Measurements from ENCODE around the gene EIF3K. TPM values are rescaled to one million over a fixed set of nuclear protein-coding genes. Genes with fewer than 3 reads are reported as not detected.
A peak's percentile ranks its signal among the peaks of the same experiment; 100 is the strongest.

EIF3K gene
- polyA plus RNA-seq, 2 of the 4 experiments (the other 2 are of a cell fraction): 419 to 937 TPM

DNA sequence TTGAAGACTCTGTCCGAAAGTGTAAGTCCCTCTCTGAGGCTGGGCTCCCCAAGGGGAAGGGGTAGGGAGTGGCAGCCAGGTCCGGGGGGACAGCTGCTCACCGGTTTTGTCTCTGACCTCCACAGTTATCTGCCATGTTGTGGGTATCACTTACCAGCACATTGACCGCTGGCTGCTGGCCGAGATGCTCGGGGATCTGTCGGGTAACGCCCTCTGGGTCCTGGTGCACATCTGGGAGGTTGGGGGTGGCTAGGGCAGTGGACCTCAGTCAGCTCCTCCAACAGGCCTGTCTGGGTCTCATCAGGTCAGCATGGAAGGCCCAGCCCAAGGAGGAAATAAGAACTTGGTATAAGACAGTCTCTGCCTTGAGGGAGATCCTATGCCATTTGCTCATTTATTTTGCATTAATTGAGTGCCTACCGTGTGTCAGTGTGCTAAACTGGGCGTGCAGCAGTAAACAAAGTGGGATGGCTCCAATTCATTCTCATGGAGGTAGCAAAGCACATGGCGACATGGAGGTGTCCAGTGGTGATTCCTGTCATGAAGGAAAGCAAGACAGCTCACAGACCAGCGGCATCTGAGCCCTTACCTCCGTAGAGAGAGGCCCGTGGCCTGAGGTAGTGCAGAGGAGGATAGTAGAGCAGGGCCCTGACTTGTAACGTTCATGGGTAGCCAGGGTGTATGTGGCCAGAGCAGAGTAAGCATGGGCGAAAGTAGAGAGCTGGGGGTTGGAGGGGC lies 13.7 kb downstream of the EIF3K start:
- Histone ChIP-seq H3K4me2 (peak overlapping the region; percentile 69; the same call in 2 of the 3 replicates), H3K27ac (peak overlapping the region; percentile 63 to 81), H3K4me3 (no peak overlapping the region), H3K9me3 (no peaks in the 10 kb centered on the region), H3K4me1 (peaks cover 64% of the 10 kb centered on the region)
- 90% methylated on average over 16 of the region's 16 CpGs for WGBS (ENCODE audit: missing lambda C conversion rate)
- DNase-seq (ENCODE audit: low read depth in 1 of 2, low spot score in 1 of 2) (no peak), FAIRE-seq (peak; percentile 54), ATAC-seq (no peak)
- no peak for TF ChIP-seq SMC3 (IDR thresholded peaks at IDR 0.05)
- no peak for TF ChIP-seq CBX2 (IDR thresholded peaks at IDR 0.05; ENCODE audit: borderline replicate concordance, low read depth)
- TF ChIP-seq FOSB (CRISPR knock-in tag; IDR thresholded peaks at IDR 0.05): no peak
- peak; percentile 13; the same call in 1 of the 2 replicates for TF ChIP-seq HOXA7 (CRISPR knock-in tag; IDR thresholded peaks at IDR 0.05)
- no peak for TF ChIP-seq NPAS2 (CRISPR knock-in tag; IDR thresholded peaks at IDR 0.05; ENCODE audit: borderline replicate concordance)
- no peak for TF ChIP-seq RNF2 (IDR thresholded peaks at IDR 0.05; ENCODE audit: borderline replicate concordance, low read depth)
- TF ChIP-seq, protein P1, sequence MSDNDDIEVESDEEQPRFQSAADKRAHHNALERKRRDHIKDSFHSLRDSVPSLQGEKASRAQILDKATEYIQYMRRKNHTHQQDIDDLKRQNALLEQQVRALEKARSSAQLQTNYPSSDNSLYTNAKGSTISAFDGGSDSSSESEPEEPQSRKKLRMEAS (IDR thresholded peaks at IDR 0.05): peak; percentile 13; the same call in 1 of the 2 replicates
- TF ChIP-seq POLR2AphosphoS2 (conservative IDR thresholded peaks at IDR 0.05; ENCODE audit: low read length): peak; percentile 86; the same call in 1 of the 2 replicates
- no peak for TF ChIP-seq GATA3 (IDR thresholded peaks at IDR 0.05; ENCODE audit: borderline replicate concordance)
- peak; percentile 27; the same call in 1 of the 2 replicates for TF ChIP-seq EHF (CRISPR knock-in tag; IDR thresholded peaks at IDR 0.05)
- POLR2A ChIA-PET: interaction anchor here (0.8 to 3.1 kb wide), 3 partner anchors 15 to 228 kb away, joined by 3 to 18 read pairs (median 3); partner anchors contain the start of gene ACTN4
- CTCF ChIA-PET: interaction anchor here (0.6 to 11.7 kb wide), 16 partner anchors 7 to 297 kb away, joined by 3 to 172 read pairs (median 44); partner anchors contain the start of genes ACTN4, EIF3K, FAM98C and MAP4K1

DNA sequence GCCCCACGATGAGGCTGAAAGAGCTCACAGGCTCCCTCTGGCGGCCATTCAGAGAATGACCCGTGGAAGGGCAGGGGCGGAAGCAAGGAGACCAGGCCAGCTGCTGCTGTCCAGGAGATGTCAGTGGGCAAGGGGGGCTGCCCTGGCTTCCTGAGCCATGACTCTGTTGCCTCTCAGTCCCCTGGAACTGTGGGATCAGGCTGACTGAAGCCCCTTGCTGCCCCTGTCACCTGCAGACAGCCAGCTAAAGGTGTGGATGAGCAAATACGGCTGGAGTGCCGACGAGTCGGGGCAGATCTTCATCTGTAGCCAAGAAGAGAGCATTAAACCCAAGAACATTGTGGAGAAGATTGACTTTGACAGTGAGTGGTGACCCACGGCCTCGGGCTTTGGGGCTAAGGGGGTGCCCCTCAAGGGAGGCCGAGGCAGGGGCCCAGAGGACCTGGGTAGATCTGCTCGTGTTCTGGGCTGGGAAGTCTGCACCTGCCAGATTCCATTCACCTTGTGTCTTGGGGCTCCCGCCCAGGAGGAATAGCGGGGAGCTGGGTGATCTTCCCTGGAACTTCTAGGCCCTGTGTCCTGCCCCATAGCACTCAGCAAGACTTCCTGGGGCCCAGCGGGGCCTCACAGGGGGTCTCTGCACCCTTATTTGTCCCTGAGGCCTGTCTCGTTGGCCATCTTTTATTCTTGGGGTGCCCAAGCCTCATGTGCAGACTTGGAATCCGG lies 15.9 kb downstream of the EIF3K start:
- Histone ChIP-seq H3K9me3 (no peaks in the 10 kb centered on the region), H3K27ac (peak overlapping the region; percentile 9 to 77; a peak in 3 of 6 replicates), H3K4me2 (no peak overlapping the region), H3K4me3 (no peak overlapping the region), H3K4me1 (peaks cover 55% of the 10 kb centered on the region)
- ChIA-PET CTCF (interaction anchor here (0.6 to 11.7 kb wide), 95 partner anchors 8 to 767 kb away, joined by 3 to 172 read pairs (median 6); partner anchors contain the start of genes ACTN4, CAPN12, EIF3K and FAM98C), POLR2A (interaction anchor here (0.6 to 3.1 kb wide), 11 partner anchors 13 to 296 kb away, joined by 3 to 24 read pairs (median 5); partner anchors contain the start of genes ACTN4, EIF3K, FAM98C and MRPS12)
- peak; percentile 85 for FAIRE-seq
- TF ChIP-seq, protein P2, sequence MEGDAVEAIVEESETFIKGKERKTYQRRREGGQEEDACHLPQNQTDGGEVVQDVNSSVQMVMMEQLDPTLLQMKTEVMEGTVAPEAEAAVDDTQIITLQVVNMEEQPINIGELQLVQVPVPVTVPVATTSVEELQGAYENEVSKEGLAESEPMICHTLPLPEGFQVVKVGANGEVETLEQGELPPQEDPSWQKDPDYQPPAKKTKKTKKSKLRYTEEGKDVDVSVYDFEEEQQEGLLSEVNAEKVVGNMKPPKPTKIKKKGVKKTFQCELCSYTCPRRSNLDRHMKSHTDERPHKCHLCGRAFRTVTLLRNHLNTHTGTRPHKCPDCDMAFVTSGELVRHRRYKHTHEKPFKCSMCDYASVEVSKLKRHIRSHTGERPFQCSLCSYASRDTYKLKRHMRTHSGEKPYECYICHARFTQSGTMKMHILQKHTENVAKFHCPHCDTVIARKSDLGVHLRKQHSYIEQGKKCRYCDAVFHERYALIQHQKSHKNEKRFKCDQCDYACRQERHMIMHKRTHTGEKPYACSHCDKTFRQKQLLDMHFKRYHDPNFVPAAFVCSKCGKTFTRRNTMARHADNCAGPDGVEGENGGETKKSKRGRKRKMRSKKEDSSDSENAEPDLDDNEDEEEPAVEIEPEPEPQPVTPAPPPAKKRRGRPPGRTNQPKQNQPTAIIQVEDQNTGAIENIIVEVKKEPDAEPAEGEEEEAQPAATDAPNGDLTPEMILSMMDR (IDR thresholded peaks at IDR 0.05): peak; percentile 99
- TF ChIP-seq HOXA7 (CRISPR knock-in tag; IDR thresholded peaks at IDR 0.05): no peak
- no peak for TF ChIP-seq FOXS1 (CRISPR knock-in tag; IDR thresholded peaks at IDR 0.05)
- peak; percentile 12; the same call in 1 of the 2 replicates for TF ChIP-seq TFCP2L1 (CRISPR knock-in tag; IDR thresholded peaks at IDR 0.05)
- peak; percentile 47; the same call in 1 of the 2 replicates for TF ChIP-seq TP53 (CRISPR knock-in tag; IDR thresholded peaks at IDR 0.05)
- peak; percentile 98 for TF ChIP-seq SMC3 (IDR thresholded peaks at IDR 0.05)
- peak; percentile 80; the same call in 1 of the 2 replicates for TF ChIP-seq CHD4 (IDR thresholded peaks at IDR 0.05; ENCODE audit: borderline replicate concordance)
- TF ChIP-seq MAFK (IDR thresholded peaks at IDR 0.05; ENCODE audit: partially characterized antibody): no peak
- TF ChIP-seq EHF (CRISPR knock-in tag; IDR thresholded peaks at IDR 0.05): no peak
- TF ChIP-seq NFE2L2 (conservative IDR thresholded peaks at IDR 0.05; ENCODE audit: low read length): no peak
- no peak for TF ChIP-seq JUNB (IDR thresholded peaks at IDR 0.05)
- TF ChIP-seq, protein P1 (IDR thresholded peaks at IDR 0.05): peak; percentile 63
- no peak for TF ChIP-seq FOSL2 (IDR thresholded peaks at IDR 0.05)
- TF ChIP-seq FOSL2 (CRISPR knock-in tag; IDR thresholded peaks at IDR 0.05): peak; percentile 25; the same call in 1 of the 2 replicates
- no peak for TF ChIP-seq POLR2A (IDR thresholded peaks at IDR 0.05; ENCODE audit: low read length)
- no peak for TF ChIP-seq RCOR1 (IDR thresholded peaks at IDR 0.05; ENCODE audit: low read depth, low read length)
- TF ChIP-seq RAD21 (conservative IDR thresholded peaks at IDR 0.05 in 1 of 2, IDR thresholded peaks at IDR 0.05 in 1 of 2): peak; percentile 82 to 88
- no peak for TF ChIP-seq ZNF302 (CRISPR knock-in tag; IDR thresholded peaks at IDR 0.05)
- TF ChIP-seq HEYL (CRISPR knock-in tag; IDR thresholded peaks at IDR 0.05): no peak
- peak; percentile 93; the same call in 1 of the 2 replicates for TF ChIP-seq KDM1A (IDR thresholded peaks at IDR 0.05; ENCODE audit: low read depth)
- no peak for TF ChIP-seq NPAS2 (CRISPR knock-in tag; IDR thresholded peaks at IDR 0.05; ENCODE audit: borderline replicate concordance)
- no peak for TF ChIP-seq SREBF2 (IDR thresholded peaks at IDR 0.05)
- 0 out of 5 replicates have a peak, but pooled peaks of 1 of the 2 experiments have one; percentile 11 for TF ChIP-seq JUN (IDR thresholded peaks at IDR 0.05)
- DNase-seq (ENCODE audit: low read depth in 1 of 2, low spot score in 1 of 2): peak; percentile 80 to 93
- WGBS (ENCODE audit: missing lambda C conversion rate): 62% methylated on average over 17 of the region's 17 CpGs
- ATAC-seq: peak; percentile 58 to 64; a peak in 5 of 6 replicates
